Hepatocyte (in vitro differentiated cells): ENCODE measurements around the gene GMDS. TPM values are rescaled to one million over a fixed set of nuclear protein-coding genes. Genes with fewer than 3 reads are reported as not detected.
A peak's percentile ranks its signal among the peaks of the same experiment; 100 is the strongest.

Experiments
- DNase-seq: peaks from one replicate; pipeline ENCODE4 v3.0.0-alpha.2; 2016; ENCODE audit warnings: low spot score
- H2AFZ ChIP-seq: fragments of 200-600 bp; sonication (generic); 2 replicates; pipeline ENCODE4 v1.6.0; 2016; ENCODE audit warnings: antibody characterized with exemption, mild to moderate bottlenecking
- H3K27ac ChIP-seq: fragments of 200-600 bp; sonication (generic); 2 replicates; pipeline ENCODE4 v1.5.1; 2016; ENCODE audit warnings: mild to moderate bottlenecking
- H3K27me3 ChIP-seq: fragments of 200-600 bp; sonication (generic); 2 replicates; pipeline ENCODE4 v1.6.1; 2016
- H3K36me3 ChIP-seq: fragments of 200-600 bp; sonication (generic); replicated peaks from 2 replicates; pipeline ENCODE4 v1.5.1; 2016; ENCODE audit warnings: low read depth; ENCODE audit not compliant: insufficient read depth
- H3K4me1 ChIP-seq: fragments of 200-600 bp; sonication (generic); 2 replicates; pipeline ENCODE4 v1.5.1; 2016; ENCODE audit warnings: mild to moderate bottlenecking, moderate library complexity; ENCODE audit not compliant: insufficient read depth
- H3K4me2 ChIP-seq: fragments of 200-600 bp; sonication (generic); 2 replicates; pipeline ENCODE4 v1.6.0; 2016
- H3K4me3 ChIP-seq: fragments of 200-600 bp; sonication (generic); 2 replicates; pipeline ENCODE4 v1.5.1; 2016; ENCODE audit warnings: mild to moderate bottlenecking
- H3K79me2 ChIP-seq: fragments of 200-600 bp; sonication (generic); 2 replicates; pipeline ENCODE4 v1.6.0; 2017; ENCODE audit warnings: mild to moderate bottlenecking
- H3K9me2 ChIP-seq: fragments of 200-600 bp; sonication (generic); replicated peaks from 2 replicates; pipeline ENCODE4 v1.6.0; 2017; ENCODE audit warnings: mild to moderate bottlenecking; ENCODE audit not compliant: insufficient read depth
- H3K9me3 ChIP-seq: fragments of 200-600 bp; sonication (generic); 2 replicates; pipeline ENCODE4 v1.5.1; 2016; ENCODE audit warnings: low read depth, mild to moderate bottlenecking
- H4K20me1 ChIP-seq: fragments of 200-600 bp; sonication (generic); 2 replicates; pipeline ENCODE4 v1.6.0; 2016; ENCODE audit warnings: mild to moderate bottlenecking; ENCODE audit not compliant: insufficient read depth, poor library complexity, severe bottlenecking
- EZH2 ChIP-seq: fragments of 200-600 bp; sonication (generic); IDR thresholded peaks from 2 replicates; pipeline ENCODE4 v1.6.1; 2016; ENCODE audit warnings: antibody characterized with exemption, mild to moderate bottlenecking, borderline replicate concordance
- EZH2phosphoT487 ChIP-seq: fragments of 200-600 bp; sonication (generic); IDR thresholded peaks from one replicate; pipeline ENCODE4 v1.6.1; 2018; ENCODE audit warnings: antibody characterized with exemption, mild to moderate bottlenecking, low read depth, moderate library complexity; ENCODE audit not compliant: unreplicated experiment, severe bottlenecking
- WGBS: methylation state at CpG from one replicate; pipeline ENCODE4 v1.1.6; 2016; ENCODE audit warnings: low lambda C conversion rate; ENCODE audit errors: missing lambda C conversion rate; 5-methylcytosine and 5-hydroxymethylcytosine counted together
- polyA plus RNA-seq: library from polyadenylated mRNA; unstranded; fragments of >200 nt; fragmentation: Nextera tagmentation; extraction: Ambion mirVana; gene quantifications from 2 replicates; pipeline ENCODE4 v1.2.1, GENCODE V29; 2016
- total RNA-seq: library from RNA; depleted of rRNA; stranded (reverse); fragments of >200 nt; gene quantifications from 2 replicates; pipeline ENCODE4 v1.2.3, GENCODE V29; 2014
- TF ChIP-seq, protein P1 (sequence below): fragments of 200-600 bp; sonication (generic); IDR thresholded peaks from 2 replicates; pipeline ENCODE4 v1.5.1; 2016; ENCODE audit warnings: antibody characterized with exemption, mild to moderate bottlenecking; ENCODE audit not compliant: poor library complexity

Gene GMDS
- total and polyA plus RNA-seq, 2 experiments from 2014 or later, result 20.7 to 32.6 TPM

DNA sequence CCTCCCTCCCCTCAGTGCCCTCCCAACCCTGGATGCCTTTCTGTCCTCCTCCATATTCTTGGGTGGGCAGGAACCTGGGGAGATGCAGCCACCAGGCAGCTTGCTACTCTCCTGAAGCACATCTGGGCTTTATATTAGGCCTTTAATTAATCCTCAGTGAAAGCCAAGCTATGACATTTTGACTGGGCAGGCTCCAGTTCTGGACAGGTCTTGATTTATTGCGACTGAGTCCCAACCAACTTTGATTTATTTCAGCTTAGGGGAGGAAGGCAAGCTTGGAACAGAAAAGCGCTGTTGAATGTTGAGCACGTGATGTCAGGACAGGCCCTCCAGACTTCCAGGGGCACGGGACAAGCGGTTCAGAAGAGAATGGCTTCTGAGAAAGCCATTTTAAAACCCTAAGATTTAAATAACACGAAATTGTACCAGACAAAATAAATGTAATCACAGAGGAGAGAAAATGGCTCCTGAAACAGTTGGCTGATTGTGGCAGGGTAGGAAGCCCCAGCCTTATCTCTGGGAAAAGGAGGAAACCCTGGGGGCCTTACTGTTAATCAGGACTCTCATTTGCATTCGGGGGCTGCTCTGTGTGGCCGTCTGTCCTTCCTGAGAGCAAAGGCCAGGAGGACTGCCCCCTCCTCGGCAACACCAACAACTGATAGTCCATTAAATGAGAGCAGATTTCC, 341.5 kb downstream of the GMDS start:
- Histone ChIP-seq H2AFZ (no peak overlapping the region), H3K9me2 (no peaks in the 10 kb centered on the region), H3K4me3 (no peak overlapping the region), H3K4me2 (no peak overlapping the region), H3K9me3 (no peaks in the 10 kb centered on the region), H3K27ac (no peak overlapping the region), H3K36me3 (no peaks in the 10 kb centered on the region), H3K27me3 (no peaks in the 10 kb centered on the region), H3K4me1 (peaks cover 3% of the 10 kb centered on the region), H3K79me2 (no peaks in the 10 kb centered on the region), H4K20me1 (no peaks in the 10 kb centered on the region)
- WGBS, result 63% methylated on average over 9 of the region's 9 CpGs
- DNase-seq, result no peak
- TF ChIP-seq EZH2, result no peak
- TF ChIP-seq, protein P1, sequence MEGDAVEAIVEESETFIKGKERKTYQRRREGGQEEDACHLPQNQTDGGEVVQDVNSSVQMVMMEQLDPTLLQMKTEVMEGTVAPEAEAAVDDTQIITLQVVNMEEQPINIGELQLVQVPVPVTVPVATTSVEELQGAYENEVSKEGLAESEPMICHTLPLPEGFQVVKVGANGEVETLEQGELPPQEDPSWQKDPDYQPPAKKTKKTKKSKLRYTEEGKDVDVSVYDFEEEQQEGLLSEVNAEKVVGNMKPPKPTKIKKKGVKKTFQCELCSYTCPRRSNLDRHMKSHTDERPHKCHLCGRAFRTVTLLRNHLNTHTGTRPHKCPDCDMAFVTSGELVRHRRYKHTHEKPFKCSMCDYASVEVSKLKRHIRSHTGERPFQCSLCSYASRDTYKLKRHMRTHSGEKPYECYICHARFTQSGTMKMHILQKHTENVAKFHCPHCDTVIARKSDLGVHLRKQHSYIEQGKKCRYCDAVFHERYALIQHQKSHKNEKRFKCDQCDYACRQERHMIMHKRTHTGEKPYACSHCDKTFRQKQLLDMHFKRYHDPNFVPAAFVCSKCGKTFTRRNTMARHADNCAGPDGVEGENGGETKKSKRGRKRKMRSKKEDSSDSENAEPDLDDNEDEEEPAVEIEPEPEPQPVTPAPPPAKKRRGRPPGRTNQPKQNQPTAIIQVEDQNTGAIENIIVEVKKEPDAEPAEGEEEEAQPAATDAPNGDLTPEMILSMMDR, result no peak
- no peak for TF ChIP-seq EZH2phosphoT487

DNA sequence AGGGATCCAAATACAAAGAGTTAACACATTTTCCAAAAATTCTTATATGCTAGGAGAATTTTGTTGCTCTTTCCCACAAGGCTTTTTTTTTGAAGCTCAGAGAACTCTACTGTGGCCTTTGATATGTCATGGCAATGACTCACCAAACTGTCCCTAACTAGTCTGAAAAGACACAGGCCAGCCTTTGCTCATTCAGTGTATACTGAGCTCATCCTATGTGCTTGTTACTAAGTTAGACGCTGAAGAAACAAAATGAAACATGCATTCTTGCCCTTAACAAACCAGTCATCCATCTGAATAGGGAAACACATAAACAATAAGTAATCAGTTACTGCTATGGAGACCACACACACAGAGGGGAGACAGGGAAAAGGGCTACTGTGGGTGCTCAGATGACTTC, 343.8 kb downstream of the GMDS start:
- Histone ChIP-seq H3K9me2 (no peaks in the 10 kb centered on the region), H3K4me2 (no peak overlapping the region), H3K4me1 (peaks cover 3% of the 10 kb centered on the region), H2AFZ (no peak overlapping the region), H3K27me3 (no peaks in the 10 kb centered on the region), H3K36me3 (no peaks in the 10 kb centered on the region), H3K27ac (no peak overlapping the region), H4K20me1 (no peaks in the 10 kb centered on the region), H3K9me3 (no peaks in the 10 kb centered on the region), H3K4me3 (no peak overlapping the region), H3K79me2 (no peaks in the 10 kb centered on the region)
- TF ChIP-seq EZH2phosphoT487 (no peak), EZH2 (no peak)
- TF ChIP-seq, protein P1, result no peak
- peak; percentile 21 for DNase-seq
- WGBS, result 65% methylated on average over 1 of the region's 1 CpG

- no peak overlapping the region for H2AFZ ChIP-seq
- no peaks in the 10 kb centered on the region for H3K9me3 ChIP-seq
- H3K36me3 ChIP-seq, result no peaks in the 10 kb centered on the region
- no peak overlapping the region for H3K4me3 ChIP-seq
- no peaks in the 10 kb centered on the region for H3K79me2 ChIP-seq
- H3K4me1 ChIP-seq, result no peaks in the 10 kb centered on the region
- H3K27ac ChIP-seq, result no peak overlapping the region
- DNase-seq, result no peak
- H4K20me1 ChIP-seq, result no peaks in the 10 kb centered on the region
- H3K27me3 ChIP-seq, result no peaks in the 10 kb centered on the region
- no peak overlapping the region for H3K4me2 ChIP-seq
- H3K9me2 ChIP-seq, result no peaks in the 10 kb centered on the region
- TF ChIP-seq EZH2, result no peak
- TF ChIP-seq EZH2phosphoT487, result no peak
- TF ChIP-seq, protein P1, result no peak
- 88% methylated on average over 5 of the region's 5 CpGs for WGBS
Measured at GRCh38 chr6:1896897-1897296, 348.5 kb downstream of the GMDS start.
